Measurements from ENCODE around the gene COL5A3.
"Not testable (repeated sequence)": the region's sequence is repeated elsewhere in the genome, so short reads cannot be mapped to it uniquely, and the experiment has no call there.

COL5A3 gene

DNA sequence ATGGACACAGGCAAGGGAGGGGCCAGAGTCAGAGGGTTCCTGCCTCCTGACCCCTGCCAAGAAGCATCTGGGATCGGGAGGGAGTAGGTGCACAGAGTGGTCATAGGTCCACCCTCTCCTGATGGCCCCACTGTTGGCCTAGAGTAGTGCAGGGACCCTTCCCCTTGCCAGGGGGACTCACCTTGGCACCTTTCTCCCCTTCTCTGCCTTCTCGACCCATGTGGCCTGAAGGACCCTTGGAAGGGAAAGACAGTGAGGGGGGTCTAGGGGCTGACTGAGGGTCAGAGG lies 40.7 kb downstream of the COL5A3 start:
- DNase-seq: no peak

DNA sequence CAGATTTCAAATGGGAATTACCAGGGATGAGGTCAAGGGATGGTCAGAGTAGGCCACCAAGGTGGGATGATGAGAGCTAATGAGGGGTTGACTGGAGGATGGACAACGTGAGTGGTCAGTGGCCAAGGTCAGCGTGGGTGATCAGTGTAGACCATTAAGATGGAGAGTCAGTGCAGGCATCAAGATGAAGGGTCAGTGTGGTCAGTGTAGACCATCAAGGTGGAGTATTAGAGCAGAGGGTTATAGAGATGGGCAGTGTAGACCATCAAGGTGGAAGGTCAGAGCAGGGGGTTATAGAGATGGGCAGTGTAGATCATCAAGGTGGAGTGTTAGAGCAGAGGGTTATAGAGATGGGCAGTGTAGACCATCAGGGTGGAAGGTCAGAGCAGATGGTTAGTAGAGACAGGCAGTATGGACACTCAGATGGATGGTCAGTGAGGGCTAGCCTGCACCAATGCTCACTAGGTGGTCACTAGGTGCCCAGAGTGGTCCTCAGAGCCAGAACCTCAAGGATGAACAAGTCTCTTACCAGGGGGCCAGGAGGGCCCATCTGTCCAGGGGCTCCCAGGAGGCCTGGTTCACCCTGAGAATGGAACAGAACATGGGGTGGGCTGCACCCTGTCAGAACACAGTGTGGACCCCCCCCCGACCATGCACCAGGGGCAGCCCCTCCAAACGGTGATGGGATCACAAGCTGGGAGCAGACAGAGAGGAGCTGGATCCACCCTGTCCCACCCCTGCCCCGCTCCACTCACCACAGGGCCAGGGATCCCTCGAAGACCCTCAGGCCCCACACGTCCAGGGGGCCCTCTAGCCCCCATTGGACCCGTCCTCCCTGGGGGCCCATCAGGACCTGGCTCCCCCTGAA lies 41.2 kb downstream of the COL5A3 start:
- DNase-seq: no peak

DNA sequence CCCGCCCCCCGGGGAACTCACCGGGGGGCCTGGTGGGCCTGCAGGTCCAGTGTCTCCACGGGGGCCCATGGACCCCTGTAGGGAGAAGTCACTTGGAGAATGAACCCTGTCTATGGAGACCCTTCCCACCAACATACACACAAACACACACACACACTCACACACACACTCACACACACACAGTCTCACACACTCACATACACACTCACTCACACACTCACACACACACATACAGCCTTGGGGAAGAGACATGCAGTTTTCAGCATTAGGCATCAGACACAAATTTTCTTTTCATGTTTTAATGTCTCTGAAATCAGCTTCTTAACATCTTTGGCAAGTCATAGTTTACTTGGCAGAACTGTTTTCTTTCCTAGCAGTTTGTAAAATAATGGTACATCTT lies 43.0 kb downstream of the COL5A3 start:
- DNase-seq: no peak

DNA sequence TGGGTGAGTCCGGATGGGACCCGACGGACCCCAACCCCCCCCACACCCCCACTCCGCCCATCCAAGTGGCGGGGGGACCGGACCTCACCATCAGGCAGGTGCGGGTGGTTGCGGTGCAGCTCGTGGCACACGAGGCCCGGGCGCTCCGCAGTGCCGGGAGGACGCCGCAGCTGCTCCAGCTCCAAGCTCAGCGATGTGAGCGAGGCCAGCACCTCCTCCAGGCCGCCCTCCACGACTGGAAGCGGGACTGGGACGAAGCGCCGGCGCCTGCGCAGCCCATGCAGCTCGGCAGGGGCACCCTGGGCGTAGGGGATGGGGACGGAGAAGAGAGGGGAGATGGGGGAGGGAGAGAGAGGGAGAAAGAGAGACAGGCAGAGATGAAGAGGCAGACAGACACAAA lies 43.9 kb downstream of the COL5A3 start:
- DNase-seq: no peak

DNA sequence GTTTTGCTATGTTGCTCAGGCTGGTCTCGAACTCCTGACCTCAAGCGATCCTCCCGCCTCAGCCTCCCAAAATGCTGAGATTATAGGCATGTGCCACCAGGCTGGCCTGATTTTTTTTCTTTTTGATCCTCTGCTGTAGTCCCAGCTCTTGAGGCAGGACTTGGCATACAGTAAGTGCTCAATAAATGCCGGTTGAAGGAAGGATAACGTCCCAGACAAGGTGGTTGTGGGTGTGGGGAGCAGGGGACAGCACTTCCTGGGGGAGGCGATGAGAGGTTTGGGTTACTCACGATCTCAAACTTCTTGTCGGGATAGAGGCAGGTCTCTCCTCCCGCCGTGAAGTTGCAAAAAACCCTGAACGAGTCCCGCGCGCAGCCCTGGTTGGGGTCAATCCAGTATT lies 44.3 kb downstream of the COL5A3 start:
- DNase-seq: no peak

DNA sequence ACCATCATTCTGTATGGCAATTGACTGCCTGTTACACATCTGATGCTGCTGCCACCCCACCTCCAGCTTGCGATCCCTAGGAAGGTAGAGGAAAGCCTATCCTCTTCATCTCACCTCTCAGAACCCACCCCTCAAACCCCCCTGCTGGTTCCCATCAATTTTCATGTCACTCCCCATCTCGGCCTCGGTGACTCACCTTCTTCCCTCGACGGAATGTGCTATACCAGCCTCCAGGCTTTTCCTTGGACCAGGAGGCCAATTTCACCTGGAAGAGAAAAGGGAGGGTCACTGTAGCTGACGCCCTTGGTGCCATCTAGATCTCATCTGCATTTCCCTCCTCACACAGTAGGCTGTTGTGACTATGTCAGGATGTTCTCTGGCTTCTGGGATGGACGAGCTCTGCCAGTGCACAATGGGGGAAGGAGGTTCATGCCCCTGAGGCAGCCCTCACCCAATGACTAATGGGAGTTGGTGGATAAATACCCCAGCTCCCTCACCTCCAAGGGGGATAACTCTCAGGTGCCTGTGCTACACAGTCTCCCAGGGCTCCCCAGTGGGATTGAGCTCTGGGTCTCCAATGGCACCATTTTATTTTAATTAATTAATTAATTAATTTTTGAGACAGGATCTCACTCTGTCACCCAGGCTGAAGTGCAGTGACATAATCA lies 47.5 kb downstream of the COL5A3 start:
- DNase-seq: no peak

DNA sequence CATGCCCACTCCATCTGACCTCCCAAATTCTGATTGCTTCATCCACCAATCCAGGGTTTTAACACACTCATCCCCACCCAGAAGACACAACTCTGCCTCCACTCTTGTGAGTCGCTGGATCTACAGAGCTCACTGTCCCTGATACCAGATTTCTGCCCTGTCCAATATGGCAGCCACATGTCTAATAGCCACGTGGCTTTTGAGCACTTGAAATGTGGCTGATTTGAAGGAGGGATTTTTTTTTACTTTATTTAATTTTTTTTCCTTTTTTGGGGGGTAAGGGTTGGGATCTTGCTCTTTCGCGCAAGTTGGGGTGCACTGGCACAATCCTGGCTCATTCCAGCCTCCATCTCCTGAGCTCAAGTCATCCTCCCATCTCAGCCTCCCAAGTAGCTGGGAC lies 49.2 kb downstream of the COL5A3 start:
- no peak for DNase-seq

DNA sequence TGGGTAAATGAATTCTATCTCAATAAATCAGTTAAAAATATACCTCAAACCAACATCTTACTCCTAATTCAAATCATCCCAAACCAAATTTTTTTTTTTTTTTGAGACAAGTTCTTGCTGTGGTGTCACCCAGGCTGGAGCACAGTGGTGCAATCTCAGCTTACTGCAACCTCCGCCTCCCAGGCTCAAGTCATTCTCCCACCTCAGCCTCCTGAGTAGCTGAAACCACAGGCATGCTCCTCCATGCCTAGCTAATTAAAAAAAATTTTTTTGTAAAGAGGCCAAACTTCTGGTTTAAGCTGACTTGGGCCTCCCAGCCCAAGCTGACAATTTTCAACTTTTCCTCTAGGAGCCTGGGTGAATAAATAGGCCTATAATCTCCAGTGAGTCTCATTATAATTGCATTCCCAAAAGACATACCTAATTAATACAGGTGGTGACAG lies 51.9 kb downstream of the COL5A3 start:
- DNase-seq: no peak

DNA sequence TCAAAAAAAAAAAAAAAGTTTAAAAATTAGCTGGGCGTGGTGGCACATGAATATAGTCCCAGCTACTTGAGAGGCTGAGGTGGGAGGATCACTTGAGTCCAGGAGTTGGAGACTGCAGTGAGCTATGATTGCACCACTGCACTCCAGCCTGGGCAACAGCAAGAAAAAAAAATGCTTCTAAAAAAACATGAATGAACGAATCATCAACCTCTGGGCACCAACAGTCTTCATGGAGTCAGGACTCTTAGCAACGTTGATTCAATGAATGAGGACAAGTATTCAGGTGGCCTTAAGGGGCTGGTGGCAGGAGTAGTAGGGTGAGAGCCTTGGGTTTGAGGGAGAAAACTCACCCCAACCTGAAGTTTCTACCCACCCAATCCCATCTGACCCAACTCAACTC lies 53.3 kb downstream of the COL5A3 start:
- no peak for DNase-seq

DNA sequence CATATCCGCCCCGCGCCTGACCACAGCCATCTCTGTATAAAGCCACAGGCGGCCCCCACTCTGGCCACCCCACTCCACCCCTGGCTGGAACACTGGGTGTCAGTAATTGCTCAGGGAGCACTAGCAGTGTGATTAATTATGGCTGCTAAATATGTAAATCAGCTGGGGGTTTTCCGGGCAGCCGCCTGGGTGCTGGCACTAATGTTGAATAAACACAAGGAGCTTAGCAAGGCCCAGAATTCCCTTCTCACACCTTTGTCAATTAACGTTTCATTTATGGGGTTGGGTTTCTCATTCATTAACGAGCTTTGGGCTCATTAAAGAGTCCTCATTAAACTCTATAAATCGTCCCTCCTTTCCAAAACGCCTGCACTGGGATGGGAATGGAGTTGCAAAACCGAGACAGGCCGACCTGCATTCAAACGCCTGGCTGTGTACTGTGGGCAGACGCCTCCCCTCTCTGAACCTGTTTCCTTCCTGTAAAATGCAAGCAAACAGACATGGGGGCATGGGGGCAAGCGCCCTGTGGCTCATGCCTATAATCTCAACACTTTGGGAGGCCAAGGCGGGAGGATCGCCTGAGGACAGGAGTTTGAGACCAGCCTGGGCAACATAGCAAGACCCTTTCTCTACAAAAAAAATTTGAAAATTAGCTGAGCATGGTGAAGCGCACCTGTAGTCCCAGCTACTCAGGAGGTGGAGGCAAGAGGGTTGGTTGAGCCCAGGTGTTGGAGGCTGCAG lies 56.3 kb downstream of the COL5A3 start:
- no peak for DNase-seq

DNA sequence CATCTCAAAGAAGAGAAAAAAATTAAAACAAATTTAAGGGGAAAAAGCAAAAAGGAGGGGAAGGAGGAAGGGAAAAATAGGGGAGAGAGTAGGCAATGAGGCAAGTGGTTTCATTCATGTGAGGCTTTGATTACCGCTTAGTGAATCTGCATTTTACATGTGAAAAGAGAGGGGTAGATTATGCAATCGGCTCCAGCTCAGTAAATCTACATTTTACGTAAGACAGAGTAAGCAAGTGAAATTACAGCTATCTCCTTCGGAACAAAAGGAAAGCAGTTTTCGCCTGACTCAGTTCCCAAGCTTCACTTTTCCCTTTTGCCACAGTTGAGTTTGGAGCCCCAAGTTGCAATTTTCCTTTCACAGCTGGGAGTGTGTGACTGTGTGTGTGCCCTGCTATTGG lies 58.0 kb downstream of the COL5A3 start:
- no peak for DNase-seq

DNA sequence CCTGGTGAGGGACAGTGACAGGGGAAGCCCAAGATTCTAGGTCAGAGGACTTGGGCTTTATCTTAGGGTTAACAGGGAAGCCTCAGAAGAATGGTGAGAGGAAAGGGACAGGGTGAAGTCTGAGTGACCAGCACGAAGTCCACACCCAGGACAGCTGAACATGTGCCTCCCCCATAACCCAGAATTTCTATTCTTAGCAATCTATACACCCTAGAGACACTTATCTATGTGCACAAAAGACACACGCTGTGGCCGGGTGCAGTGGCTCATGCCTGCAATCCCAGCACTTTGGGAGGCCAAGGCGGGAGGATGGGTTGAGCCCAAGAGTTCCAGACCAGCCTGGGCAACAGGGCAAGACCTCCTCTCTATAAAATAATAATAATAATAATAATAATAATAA lies 62.9 kb downstream of the COL5A3 start:
- no peak for DNase-seq

DNA sequence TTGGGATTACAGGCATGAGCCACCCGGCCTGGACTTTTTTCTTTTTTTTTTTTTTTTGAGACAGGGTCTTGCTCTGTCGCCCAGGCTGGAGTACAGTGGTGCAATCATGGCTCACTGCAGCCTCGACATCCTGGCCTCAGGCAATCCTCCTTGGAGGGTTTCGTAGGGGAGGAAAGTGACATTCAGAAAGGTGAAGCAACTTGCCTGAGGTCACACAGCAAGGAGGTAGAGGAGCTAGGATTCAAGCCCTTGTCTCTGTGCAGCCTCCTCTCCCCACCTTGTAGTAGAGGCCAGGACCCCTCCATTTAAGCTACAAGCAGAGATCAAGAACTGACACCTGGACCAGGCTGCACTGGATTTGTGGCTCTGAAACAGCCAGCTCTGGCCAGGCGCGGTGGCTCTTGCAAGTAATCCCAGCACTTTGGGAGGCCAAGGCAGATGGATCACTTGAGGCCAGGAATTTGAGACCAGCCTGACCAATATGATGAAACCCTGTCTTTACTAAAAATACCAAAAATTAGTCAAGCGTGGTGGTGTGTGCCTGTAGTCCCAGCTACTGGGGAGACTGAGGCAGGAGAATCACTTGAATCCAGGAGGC lies 63.7 kb downstream of the COL5A3 start:
- DNase-seq: not testable (repeated sequence)

DNA sequence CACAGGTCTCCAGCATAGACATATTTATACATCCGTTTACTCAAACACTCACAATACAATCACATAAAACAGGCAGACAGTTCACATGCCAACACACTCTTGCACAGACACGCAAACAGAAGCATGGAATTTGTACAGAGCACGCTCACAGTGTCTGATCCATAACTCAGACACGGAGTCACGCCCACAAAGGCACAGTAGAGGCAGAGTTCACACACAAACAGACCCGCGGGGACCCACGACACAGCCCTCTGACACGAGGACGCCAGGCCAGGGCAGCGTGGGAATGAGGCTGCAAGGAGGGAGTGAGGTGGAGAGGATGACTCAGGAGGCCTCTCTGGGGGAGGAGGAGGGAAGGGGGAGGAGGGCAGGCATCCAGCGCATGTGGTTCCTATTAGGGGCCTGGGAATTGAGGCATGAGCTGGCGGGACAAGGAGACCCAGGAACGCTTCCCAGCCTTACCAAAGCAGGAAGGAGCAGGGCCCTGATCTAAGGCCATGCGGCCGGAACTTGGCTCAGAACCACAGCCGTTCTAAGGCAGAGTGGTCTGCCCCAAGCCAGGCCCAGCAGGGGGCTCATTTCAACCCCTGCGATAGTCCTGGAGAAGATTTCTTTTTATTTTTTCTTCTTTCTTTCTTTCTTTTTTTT lies 64.9 kb downstream of the COL5A3 start:
- no peak for DNase-seq

DNA sequence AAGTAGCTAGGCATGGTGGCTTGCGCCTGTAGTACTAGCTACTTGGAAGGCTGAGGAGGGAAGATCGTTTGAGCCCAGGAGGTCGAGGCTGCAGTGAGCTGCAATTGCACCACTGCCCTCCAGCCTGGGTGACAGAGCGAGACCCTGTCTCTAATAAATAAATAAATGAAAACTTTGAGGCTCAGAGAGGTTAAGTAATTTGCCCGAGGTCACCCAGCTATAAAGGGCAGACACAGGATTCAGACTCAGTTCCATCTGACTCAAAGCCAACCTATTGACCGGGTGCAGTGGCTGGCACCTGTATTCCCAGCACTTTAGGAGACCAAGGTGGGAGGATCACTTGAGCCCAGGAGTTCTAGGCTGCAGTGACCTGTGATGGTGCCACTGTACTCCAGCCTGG lies 66.6 kb downstream of the COL5A3 start:
- DNase-seq: no peak

DNA sequence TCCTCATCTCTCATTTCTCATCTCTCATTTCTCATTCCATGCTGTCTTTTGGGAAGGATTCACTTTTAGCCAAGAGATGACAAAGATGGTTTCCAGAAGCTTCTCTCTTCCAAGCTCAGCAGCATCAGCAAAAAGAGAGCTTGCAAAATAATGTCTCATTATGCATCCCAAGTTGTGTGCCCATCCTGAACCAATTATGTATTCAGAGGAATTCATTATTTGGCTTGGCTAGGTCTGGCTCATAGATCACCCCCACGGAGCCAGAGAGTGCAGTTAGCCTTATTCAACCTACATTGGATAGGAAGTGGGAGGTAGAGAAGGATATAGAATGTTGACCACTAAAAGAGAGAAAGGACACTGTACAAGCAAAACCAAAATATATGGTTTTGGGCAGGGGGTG lies 68.6 kb downstream of the COL5A3 start:
- DNase-seq: no peak

DNA sequence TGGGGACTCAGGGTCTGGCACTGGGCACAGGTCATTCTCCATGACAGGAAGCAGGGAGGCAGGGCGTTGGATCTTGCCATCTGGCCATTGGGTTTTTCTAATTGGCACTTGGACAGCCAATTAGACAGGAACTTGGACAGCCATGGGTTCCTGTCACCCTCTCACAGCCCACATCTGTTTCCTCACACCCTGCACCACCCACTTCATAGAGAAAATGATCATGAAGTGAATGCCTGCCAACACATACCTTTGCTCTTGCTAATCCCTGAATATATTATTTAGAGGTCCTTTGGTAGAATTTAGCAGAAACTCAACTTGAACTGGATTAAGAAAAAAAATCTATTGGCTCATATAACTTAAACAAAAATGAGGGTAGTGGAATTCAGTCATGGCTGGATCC lies 69.1 kb downstream of the COL5A3 start:
- DNase-seq: no peak

DNA sequence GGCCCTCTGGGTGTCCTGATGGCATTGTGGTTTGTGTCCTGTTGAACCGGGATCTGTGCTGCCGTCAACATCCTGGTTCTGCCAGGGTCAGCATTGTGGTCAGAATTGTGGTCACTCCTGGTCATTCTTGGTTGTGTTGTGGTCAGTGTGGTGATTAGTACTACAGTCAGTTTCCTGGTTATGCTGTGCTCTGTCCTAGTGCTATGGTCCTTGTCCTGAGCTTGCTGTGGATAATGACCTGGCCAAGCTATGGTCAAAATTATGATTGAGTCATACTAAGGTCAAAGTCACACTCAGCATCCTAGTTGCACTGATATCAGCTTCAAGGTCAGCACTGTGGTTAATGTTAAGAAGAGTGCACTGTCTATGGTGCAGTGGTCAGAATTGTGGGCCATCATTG lies 69.5 kb downstream of the COL5A3 start:
- DNase-seq: no peak

DNA sequence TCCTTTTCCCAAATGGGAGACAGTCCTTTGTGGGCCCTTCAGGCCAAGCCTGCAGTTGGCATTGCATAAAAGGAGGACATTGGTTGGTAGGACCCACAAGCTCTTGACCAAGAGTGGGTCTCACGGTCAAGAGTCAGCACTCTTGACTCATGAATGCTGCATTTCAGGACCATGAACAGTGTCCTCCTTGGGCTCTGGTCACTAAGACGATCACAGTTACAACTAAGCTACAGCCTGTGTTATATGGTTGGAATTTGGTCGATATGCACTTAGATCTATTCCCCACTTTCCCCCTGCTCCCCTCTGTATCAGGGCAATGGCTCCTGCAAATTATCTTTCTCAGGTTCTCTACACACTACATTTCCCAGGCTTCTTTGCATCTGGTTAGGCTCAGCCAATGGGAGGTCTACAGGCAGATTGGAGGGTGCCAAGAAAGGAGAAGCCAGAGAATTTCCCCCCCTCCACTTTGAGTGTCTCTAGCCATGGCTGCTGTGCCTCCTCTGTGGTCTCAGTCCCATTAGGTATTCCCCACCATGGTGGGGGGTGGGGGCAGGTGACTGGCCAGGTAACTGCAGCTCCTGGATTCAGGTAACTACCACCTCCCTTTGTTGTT lies 70.9 kb downstream of the COL5A3 start:
- no peak for DNase-seq

DNA sequence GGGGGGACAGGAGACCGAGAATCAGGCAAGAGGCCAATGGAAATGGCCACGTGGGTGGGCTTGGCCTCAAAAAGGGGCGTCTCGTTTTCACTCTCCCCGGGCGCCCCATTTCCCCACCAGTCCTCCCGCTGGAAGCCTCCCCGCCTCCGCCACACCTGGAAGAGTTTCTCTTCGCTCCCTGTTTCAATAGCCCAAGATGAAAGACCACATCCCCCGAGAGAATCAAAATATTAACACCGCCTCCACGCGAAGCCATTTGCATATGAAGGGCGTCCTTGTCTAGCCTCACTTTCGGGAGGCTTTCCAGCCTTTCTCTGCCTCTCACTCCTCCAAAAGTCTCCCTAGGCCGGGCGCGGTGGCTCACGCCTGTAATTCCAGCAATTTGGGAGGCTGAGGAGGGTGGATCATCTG lies 73.3 kb downstream of the COL5A3 start:
- DNase-seq: no peak

DNA sequence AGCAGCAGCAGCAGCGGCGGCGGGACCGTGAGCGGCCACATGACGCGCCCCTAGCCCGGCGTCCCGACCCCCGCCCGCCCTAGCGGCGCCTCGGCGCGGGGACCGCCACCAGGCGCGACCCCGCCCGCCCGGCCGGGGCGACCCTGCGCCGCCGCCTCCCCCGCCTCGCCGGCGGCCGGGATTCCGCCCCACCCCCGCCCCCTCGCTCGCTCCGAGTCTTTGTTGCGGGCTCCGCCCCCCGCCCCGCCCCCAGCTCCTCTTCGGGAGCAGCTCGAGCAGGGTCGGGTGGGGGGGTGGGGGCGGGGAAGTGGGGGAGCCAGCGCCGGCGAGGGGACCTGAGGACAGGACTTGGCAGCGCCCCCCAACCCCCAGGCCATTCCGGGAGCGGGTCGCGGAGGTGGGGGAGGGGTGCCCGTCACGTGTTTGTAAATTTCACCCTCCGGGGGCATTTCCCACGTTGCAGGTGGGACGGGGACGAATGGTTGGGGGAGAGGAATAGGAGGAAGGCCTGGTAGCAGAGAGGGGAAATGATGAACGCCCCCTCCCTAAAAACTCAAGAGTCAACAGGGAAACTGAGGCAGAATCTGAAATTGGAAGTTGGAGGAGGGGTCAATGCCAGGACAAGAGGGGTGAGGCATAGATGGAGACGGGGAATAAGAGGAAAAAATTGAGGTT lies 73.8 kb downstream of the COL5A3 start, which contains the start of gene OLFM2:
OLFM2 (minus strand) TSS at position 190 of the 675 bp plus-strand sequence; CDS start at position 41, 149 bp downstream.
- no peak for DNase-seq

Measured in RPMI8226 (cell line).